ENCODE results near the gene CHST10.

DNA sequence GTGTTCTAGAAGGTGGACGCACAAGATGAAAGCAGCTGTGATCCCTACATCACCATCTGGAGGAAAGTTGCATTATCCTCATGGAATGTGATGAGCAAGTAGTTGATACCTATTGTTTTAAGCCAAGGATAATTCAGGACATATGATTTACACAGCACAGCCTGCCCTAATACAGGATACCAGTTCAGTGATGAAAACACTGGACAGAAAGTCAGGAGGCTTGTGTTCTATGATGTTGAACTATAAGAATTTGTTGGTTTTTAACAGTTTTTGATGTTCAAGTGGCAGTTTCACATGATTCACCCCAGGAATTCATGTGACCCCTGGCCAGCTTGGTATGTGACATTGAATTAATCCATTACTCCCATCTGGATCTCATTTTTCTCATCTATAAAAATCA is 6.2 kb upstream of the CHST10 start:
- TF ChIP-seq, protein P1, sequence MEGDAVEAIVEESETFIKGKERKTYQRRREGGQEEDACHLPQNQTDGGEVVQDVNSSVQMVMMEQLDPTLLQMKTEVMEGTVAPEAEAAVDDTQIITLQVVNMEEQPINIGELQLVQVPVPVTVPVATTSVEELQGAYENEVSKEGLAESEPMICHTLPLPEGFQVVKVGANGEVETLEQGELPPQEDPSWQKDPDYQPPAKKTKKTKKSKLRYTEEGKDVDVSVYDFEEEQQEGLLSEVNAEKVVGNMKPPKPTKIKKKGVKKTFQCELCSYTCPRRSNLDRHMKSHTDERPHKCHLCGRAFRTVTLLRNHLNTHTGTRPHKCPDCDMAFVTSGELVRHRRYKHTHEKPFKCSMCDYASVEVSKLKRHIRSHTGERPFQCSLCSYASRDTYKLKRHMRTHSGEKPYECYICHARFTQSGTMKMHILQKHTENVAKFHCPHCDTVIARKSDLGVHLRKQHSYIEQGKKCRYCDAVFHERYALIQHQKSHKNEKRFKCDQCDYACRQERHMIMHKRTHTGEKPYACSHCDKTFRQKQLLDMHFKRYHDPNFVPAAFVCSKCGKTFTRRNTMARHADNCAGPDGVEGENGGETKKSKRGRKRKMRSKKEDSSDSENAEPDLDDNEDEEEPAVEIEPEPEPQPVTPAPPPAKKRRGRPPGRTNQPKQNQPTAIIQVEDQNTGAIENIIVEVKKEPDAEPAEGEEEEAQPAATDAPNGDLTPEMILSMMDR (IDR thresholded peaks at IDR 0.05): no peak
- TF ChIP-seq POLR2A (IDR thresholded peaks at IDR 0.05) (no peak), EP300 (IDR thresholded peaks at IDR 0.05) (no peak)
